ENCODE data around the gene MSL1. TPM values are rescaled to one million over a fixed set of nuclear protein-coding genes. Genes with fewer than 3 reads are reported as not detected.

MSL1 gene
- 57.4 TPM for polyA plus RNA-seq (2012; ENCODE audit: missing spikeins)

DNA sequence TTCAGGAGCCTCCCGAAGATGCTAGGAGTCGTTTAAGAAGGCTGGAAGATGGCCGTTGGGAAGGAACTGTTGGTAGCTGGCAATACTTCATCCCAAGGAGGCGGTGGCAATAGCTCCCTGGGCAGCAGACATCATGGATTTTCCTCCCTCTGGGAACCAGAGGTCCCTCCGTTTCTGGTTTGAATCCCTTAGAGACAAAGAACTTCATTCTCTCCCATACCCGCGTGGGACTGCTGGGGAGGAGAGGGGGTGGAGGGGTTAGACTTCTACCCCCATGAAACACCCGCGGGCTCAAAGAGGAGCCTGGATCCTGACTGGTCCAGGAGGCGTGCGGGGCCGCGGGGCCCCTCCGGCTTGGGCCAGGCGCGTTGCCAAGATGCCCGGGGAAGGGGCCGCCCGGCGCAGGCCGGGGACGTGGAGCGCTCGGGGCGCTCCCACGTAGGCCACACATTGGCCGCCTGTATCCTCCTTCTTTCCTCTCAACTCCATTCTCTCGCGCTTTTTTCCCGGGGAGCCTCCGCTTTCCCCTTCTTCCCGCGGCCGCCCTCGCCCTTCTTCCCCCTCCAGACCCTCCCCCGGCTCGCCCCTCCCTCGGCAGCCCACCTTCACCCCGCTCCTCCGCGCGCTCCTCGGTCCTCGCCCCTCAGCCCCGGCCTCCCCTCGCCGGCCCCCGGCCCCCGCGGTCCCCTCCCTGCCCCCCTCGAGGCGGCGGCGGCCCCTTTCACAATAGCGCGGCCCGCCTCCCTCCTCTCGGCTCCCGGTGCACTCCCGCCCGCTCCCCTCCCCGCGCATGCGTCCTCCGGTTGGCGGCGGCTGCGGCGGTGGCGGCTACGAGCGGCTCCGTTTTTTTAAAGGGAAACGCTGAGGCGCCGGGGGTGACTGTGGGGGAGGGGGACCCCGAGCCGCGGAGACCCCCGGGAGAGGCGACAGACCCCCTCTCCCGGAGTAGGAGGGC, at the start of gene MSL1:
TSS of gene MSL1 (plus strand) at position 791 of the 955 bp plus-strand sequence. CDS start 642 bp downstream, outside the sequence.
- DNase-seq (ENCODE audit: insufficient read length) (peak; percentile 95), FAIRE-seq (peak; percentile 80)
- no peak for TF ChIP-seq POLR2AphosphoS5 (IDR thresholded peaks at IDR 0.05; ENCODE audit: low read depth, low read length)
- peak; percentile 12; the same call in 1 of the 2 replicates for TF ChIP-seq TAF1 (IDR thresholded peaks at IDR 0.05; ENCODE audit: borderline replicate concordance, low read depth, low read length)
- TF ChIP-seq POLR2A (IDR thresholded peaks at IDR 0.05; ENCODE audit: low read depth, low read length), result peak; percentile 38; the same call in 1 of the 2 replicates

DNA sequence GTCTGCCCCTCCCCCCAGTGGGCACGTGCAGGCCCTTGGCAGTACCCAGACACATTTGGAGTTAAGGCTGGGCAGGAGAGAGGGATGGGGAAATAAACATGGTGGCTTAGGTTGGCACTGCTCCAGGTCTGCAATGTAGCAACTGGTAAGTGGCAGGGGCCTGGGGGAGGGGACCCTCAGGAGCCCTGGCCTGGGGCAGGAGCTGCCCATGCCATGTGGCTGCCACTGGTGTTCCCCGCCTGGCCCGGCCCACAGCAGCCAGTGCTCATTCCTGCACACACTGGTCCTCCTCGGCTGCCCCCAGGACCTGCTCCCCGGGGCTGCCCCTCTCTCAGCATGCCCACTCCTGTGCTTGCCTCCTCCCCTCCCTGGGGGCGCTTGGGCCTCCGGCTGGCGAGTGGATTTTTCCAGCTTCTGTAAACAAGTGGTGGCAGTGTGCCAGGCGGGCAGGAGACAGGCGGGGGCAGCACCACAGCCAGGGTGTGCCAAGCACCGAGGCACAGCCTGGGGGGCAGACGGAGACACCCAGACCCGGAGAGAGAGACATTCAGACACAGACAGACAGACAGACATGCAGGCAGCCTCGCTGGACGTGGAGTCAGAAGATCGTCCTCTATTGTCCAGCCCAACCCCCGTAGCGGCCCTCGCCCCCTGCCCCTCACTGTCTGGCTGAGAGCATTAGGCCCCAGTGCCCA, 49.6 kb upstream of the MSL1 start:
- no peak for DNase-seq (ENCODE audit: insufficient read length)
- no peak for TF ChIP-seq TAF1 (IDR thresholded peaks at IDR 0.05; ENCODE audit: borderline replicate concordance, low read depth, low read length)
- FAIRE-seq, result no peak

DNA sequence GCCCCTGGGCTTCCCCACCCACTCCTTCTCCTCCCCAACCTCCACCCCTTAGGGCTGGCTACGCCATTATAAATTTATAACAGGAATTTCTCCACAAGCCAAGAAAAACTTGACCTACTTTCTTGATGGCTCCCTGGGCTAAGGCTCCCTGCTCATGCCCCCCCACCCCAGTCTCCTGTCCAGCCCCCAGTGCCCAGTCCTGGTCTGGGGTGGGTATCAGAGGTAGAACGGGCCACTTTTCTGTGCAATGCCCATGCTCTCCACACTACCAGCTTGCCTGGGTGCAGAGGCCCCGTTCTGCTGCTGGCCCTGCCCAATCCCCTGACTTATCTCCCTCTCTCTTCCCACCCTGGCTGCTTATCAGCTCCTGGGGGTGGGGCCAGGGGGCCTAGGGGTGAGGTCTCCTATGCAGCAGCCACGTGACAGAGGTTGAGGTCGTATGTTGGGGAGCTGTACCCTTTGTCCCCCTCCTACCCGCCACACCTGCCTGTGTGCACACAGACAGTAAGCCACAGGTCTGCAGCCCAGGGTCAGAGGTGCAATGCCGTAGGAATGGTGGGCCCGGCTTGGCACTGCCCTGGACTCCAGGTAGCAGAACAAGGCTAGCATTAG, 48.9 kb upstream of the MSL1 start:
- DNase-seq (ENCODE audit: insufficient read length) (no peak), FAIRE-seq (no peak)
- TF ChIP-seq POLR2A (IDR thresholded peaks at IDR 0.05; ENCODE audit: low read depth, low read length) (no peak), POLR2AphosphoS5 (IDR thresholded peaks at IDR 0.05; ENCODE audit: low read depth, low read length) (no peak), TAF1 (IDR thresholded peaks at IDR 0.05; ENCODE audit: borderline replicate concordance, low read depth, low read length) (no peak)

GRCh38 chr17:40073454-40074174, 48.2 kb upstream of the MSL1 start:
- TF ChIP-seq POLR2AphosphoS5 (IDR thresholded peaks at IDR 0.05; ENCODE audit: low read depth, low read length) (no peak), POLR2A (IDR thresholded peaks at IDR 0.05; ENCODE audit: low read depth, low read length) (no peak), TAF1 (IDR thresholded peaks at IDR 0.05; ENCODE audit: borderline replicate concordance, low read depth, low read length) (no peak)
- DNase-seq (ENCODE audit: insufficient read length) (no peak), FAIRE-seq (no peak)

DNA sequence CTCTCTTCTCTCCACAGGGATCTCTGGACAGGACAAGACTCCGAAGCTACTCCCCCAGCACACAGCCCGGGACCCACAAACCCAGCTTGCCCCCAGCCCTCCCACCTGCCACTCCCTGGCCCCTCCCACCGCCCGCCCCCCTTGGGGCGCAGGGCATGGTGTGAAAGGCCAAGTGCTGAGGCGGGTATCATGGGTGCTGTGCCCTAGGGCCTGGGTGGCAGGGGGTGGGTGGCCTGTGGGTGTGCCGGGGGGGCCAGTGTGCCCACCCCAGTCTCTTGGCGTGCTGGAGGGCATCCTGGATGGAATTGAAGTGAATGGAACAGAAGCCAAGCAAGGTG, 47.6 kb upstream of the MSL1 start:
- TF ChIP-seq POLR2A (IDR thresholded peaks at IDR 0.05; ENCODE audit: low read depth, low read length), result no peak
- no peak for FAIRE-seq
- DNase-seq (ENCODE audit: insufficient read length), result no peak

GRCh38 chr17:40074871-40075200, 46.9 kb upstream of the MSL1 start:
- TF ChIP-seq TAF1 (IDR thresholded peaks at IDR 0.05; ENCODE audit: borderline replicate concordance, low read depth, low read length) (no peak), POLR2AphosphoS5 (IDR thresholded peaks at IDR 0.05; ENCODE audit: low read depth, low read length) (no peak), POLR2A (IDR thresholded peaks at IDR 0.05; ENCODE audit: low read depth, low read length) (no peak)
- FAIRE-seq, result no peak
- DNase-seq (ENCODE audit: insufficient read length), result no peak

GRCh38 chr17:40075201-40075941, 46.4 kb upstream of the MSL1 start:
- FAIRE-seq, result peak; percentile 94
- TF ChIP-seq TAF1 (IDR thresholded peaks at IDR 0.05; ENCODE audit: borderline replicate concordance, low read depth, low read length), result no peak
- TF ChIP-seq POLR2AphosphoS5 (IDR thresholded peaks at IDR 0.05; ENCODE audit: low read depth, low read length), result no peak
- TF ChIP-seq POLR2A (IDR thresholded peaks at IDR 0.05; ENCODE audit: low read depth, low read length), result no peak
- no peak for DNase-seq (ENCODE audit: insufficient read length)

DNA sequence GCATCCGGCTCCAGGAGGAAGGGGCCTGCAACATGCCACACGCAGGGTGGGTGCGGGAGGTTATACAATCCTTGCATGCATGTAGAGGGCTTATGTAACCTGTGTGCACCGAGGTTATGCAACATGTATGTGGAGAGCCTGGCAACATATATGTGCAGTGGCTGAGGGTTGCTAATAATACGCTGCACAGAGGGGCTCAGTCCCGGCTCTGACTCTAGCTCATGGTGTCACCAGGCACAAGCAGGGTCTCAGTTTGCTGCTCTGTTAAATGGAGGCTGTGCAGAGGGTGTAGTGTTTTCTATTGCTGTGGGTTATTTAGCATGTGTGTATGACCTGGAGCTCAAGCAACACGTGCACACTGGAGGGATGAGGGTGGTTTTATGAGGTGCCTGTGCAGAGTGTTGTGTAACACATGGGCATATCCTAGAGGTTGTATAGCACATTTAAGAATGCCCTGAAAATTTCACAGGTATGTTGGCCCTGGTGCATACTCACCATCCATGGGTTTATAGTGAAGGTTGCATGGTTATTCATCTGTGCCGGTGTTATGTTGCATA, 45.8 kb upstream of the MSL1 start:
- TF ChIP-seq TAF1 (IDR thresholded peaks at IDR 0.05; ENCODE audit: borderline replicate concordance, low read depth, low read length) (no peak), POLR2A (IDR thresholded peaks at IDR 0.05; ENCODE audit: low read depth, low read length) (no peak), POLR2AphosphoS5 (IDR thresholded peaks at IDR 0.05; ENCODE audit: low read depth, low read length) (no peak)
- FAIRE-seq (peak; percentile 67), DNase-seq (ENCODE audit: insufficient read length) (no peak)

GRCh38 chr17:40076591-40076990, 45.2 kb upstream of the MSL1 start:
- FAIRE-seq (no peak), DNase-seq (ENCODE audit: insufficient read length) (no peak)
- TF ChIP-seq POLR2AphosphoS5 (IDR thresholded peaks at IDR 0.05; ENCODE audit: low read depth, low read length) (no peak), TAF1 (IDR thresholded peaks at IDR 0.05; ENCODE audit: borderline replicate concordance, low read depth, low read length) (no peak), POLR2A (IDR thresholded peaks at IDR 0.05; ENCODE audit: low read depth, low read length) (no peak)

DNA sequence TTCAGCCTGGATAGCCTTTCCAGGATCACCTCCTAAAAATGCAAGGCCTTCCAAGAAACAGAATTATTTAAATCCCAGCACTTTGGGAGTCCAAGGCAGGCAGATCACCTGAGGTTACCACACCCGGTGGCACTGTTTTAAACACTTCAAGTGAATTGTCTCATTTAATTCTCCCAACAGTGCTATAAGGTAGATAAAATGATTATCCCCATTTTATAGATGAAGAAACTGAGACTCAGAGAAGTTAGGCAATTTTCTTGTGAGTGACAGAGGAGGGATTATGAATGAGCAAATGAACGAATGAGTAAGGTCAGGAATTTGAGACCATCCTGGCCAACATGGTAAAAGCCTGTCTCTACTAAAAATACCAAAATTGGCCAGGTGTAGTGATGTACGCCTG, 42.2 kb upstream of the MSL1 start:
- FAIRE-seq (no peak), DNase-seq (ENCODE audit: insufficient read length) (no peak)
- TF ChIP-seq TAF1 (IDR thresholded peaks at IDR 0.05; ENCODE audit: borderline replicate concordance, low read depth, low read length) (no peak), POLR2A (IDR thresholded peaks at IDR 0.05; ENCODE audit: low read depth, low read length) (no peak), POLR2AphosphoS5 (IDR thresholded peaks at IDR 0.05; ENCODE audit: low read depth, low read length) (no peak)
